Mesenchymal stem cell (in vitro differentiated cells and primary cell): Measurements from ENCODE around the gene PRKAG2.
A peak's percentile ranks its signal among the peaks of the same experiment; 100 is the strongest.

Source experiments
- DNase-seq: peaks from one replicate; pipeline ENCODE4 v3.0.0-alpha.2; 2013
- H2AFZ ChIP-seq: one replicate; pipeline ENCODE4 v1.6.1; 2013; ENCODE audit warnings: low read depth, mild to moderate bottlenecking, control low read depth, inconsistent platforms, low read length, moderate library complexity
- H2AK5ac ChIP-seq: 2 replicates; pipeline ENCODE4 v1.6.1; 2013; ENCODE audit warnings: low read length, moderate library complexity, mild to moderate bottlenecking, inconsistent platforms; ENCODE audit not compliant: severe bottlenecking
- H2BK120ac ChIP-seq: one replicate; pipeline ENCODE4 v1.6.1; 2013; ENCODE audit warnings: low read depth, mild to moderate bottlenecking, inconsistent platforms, low read length, moderate library complexity
- H2BK12ac ChIP-seq, 2 experiments: one replicate each; pipeline ENCODE4 v1.6.1; 2013; ENCODE audit warnings: inconsistent platforms in 2 of 2, low read length in 2 of 2, mild to moderate bottlenecking in 2 of 2, moderate library complexity in 2 of 2, control low read depth in 1 of 2
- H2BK15ac ChIP-seq: one replicate; pipeline ENCODE4 v1.6.1; 2013; ENCODE audit warnings: mild to moderate bottlenecking, low read depth, inconsistent platforms; ENCODE audit not compliant: poor library complexity, severe bottlenecking
- H2BK5ac ChIP-seq: 2 replicates; pipeline ENCODE4 v1.6.1; 2013; ENCODE audit warnings: low read depth, mild to moderate bottlenecking, low read length, control low read depth, inconsistent platforms; ENCODE audit not compliant: poor library complexity, severe bottlenecking
- H3K14ac ChIP-seq, 2 experiments: one replicate each; pipeline ENCODE4 v1.6.1; 2013; ENCODE audit warnings: inconsistent platforms in 2 of 2, low read length in 2 of 2, control low read depth in 1 of 2, mild to moderate bottlenecking in 1 of 2, moderate library complexity in 1 of 2
- H3K18ac ChIP-seq, 2 experiments: one replicate each; pipeline ENCODE4 v1.6.1; 2013; ENCODE audit warnings: inconsistent platforms in 2 of 2, low read length in 2 of 2, control low read depth in 1 of 2, low read depth in 1 of 2, mild to moderate bottlenecking in 1 of 2
- H3K23ac ChIP-seq, 2 experiments: one replicate each; pipeline ENCODE4 v1.6.1; 2013; ENCODE audit warnings: inconsistent platforms in 2 of 2, low read length in 2 of 2, mild to moderate bottlenecking in 2 of 2, moderate library complexity in 2 of 2, control low read depth in 1 of 2
- H3K27ac ChIP-seq: 2 replicates; pipeline ENCODE4 v1.5.1; 2013; ENCODE audit warnings: mild to moderate bottlenecking, moderate library complexity, low read length, control low read depth, inconsistent platforms; ENCODE audit not compliant: poor library complexity, severe bottlenecking
- H3K27me3 ChIP-seq, 2 experiments: 2 replicates each; pipeline versions ENCODE4 v1.6.1 to v1.7.0; 2013; ENCODE audit warnings: low read length in 2 of 2, mild to moderate bottlenecking in 2 of 2, moderate library complexity in 2 of 2, control low read depth in 1 of 2, inconsistent platforms in 1 of 2; ENCODE audit not compliant: control insufficient read depth in 1 of 2, insufficient read depth in 1 of 2
- H3K36me3 ChIP-seq, 2 experiments: 2 replicates each; pipeline versions ENCODE4 v1.6.1 to v1.7.0; 2013; ENCODE audit warnings: low read length in 2 of 2, control low read depth in 1 of 2, inconsistent platforms in 1 of 2, low read depth in 1 of 2, mild to moderate bottlenecking in 1 of 2; ENCODE audit not compliant: insufficient read depth in 2 of 2, control insufficient read depth in 1 of 2
- H3K4ac ChIP-seq, 2 experiments: one replicate each; pipeline ENCODE4 v1.6.1; 2013; ENCODE audit warnings: inconsistent platforms in 2 of 2, low read length in 2 of 2, mild to moderate bottlenecking in 2 of 2, moderate library complexity in 2 of 2, control low read depth in 1 of 2, low read depth in 1 of 2
- H3K4me1 ChIP-seq: 2 replicates; pipeline ENCODE4 v1.6.1; 2013; ENCODE audit warnings: low read depth, low read length, control low read depth; ENCODE audit not compliant: control insufficient read depth, insufficient read depth
- H3K4me2 ChIP-seq: 2 replicates; pipeline ENCODE4 v1.6.1; 2013; ENCODE audit warnings: low read length, mild to moderate bottlenecking, inconsistent platforms; ENCODE audit not compliant: poor library complexity, severe bottlenecking
- H3K4me3 ChIP-seq, 2 experiments: 2 replicates each; pipeline versions ENCODE4 v1.5.1 to v1.7.0; 2013; ENCODE audit warnings: low read length in 2 of 2, mild to moderate bottlenecking in 2 of 2, control low read depth in 1 of 2, low read depth in 1 of 2; ENCODE audit not compliant: insufficient read depth in 1 of 2
- H3K79me1 ChIP-seq: replicated peaks from 2 replicates; pipeline ENCODE4 v1.6.1; 2013; ENCODE audit warnings: mild to moderate bottlenecking, control low read depth, low read length, inconsistent platforms; ENCODE audit not compliant: poor library complexity, severe bottlenecking
- H3K9ac ChIP-seq: 2 replicates; pipeline ENCODE4 v1.7.0; 2013; ENCODE audit warnings: mild to moderate bottlenecking, low read length, moderate library complexity
- H3K9me3 ChIP-seq: 2 replicates; pipeline ENCODE4 v1.7.0; 2013; ENCODE audit warnings: mild to moderate bottlenecking, low read length; ENCODE audit not compliant: control insufficient read depth
- H4K8ac ChIP-seq: one replicate; pipeline ENCODE4 v1.6.1; 2013; ENCODE audit warnings: inconsistent platforms, mild to moderate bottlenecking, low read length, moderate library complexity
- H4K91ac ChIP-seq: one replicate; pipeline ENCODE4 v1.6.1; 2013; ENCODE audit warnings: mild to moderate bottlenecking, low read length, inconsistent platforms
- WGBS: methylation state at CpG from one replicate; pipeline ENCODE4 v1.1.7; 2013; ENCODE audit warnings: mixed read lengths; 5-methylcytosine and 5-hydroxymethylcytosine counted together

PRKAG2 gene

GRCh38 chr7:151630851-151631569 is 245.9 kb downstream of the PRKAG2 start:
- no peak overlapping the region for H4K8ac ChIP-seq

GRCh38 chr7:151630358-151630757 is 246.6 kb downstream of the PRKAG2 start:
- peaks cover 8% of the 10 kb centered on the region for H3K79me1 ChIP-seq
- H3K36me3 ChIP-seq: peaks cover 1 to 5% of the 10 kb centered on the region in 2 experiments
- H3K9ac ChIP-seq: peak overlapping the region; percentile 88
- no peak overlapping the region for H3K14ac ChIP-seq
- H3K4me1 ChIP-seq: peaks cover 17% of the 10 kb centered on the region
- no peak overlapping the region for H3K4ac ChIP-seq
- no peak overlapping the region for H2BK15ac ChIP-seq
- WGBS: 90% methylated on average over 5 of the region's 5 CpGs
- no peak overlapping the region for H3K18ac ChIP-seq
- no peaks in the 10 kb centered on the region for H3K27me3 ChIP-seq
- no peak overlapping the region for H4K91ac ChIP-seq
- H2BK12ac ChIP-seq: no peak overlapping the region
- H2AK5ac ChIP-seq: no peak overlapping the region
- H4K8ac ChIP-seq: no peak overlapping the region
- peak overlapping the region; percentile 84 for H3K4me2 ChIP-seq
- no peak overlapping the region for H2AFZ ChIP-seq
- no peak overlapping the region for H2BK120ac ChIP-seq
- no peak overlapping the region for H2BK5ac ChIP-seq
- no peaks in the 10 kb centered on the region for H3K9me3 ChIP-seq
- H3K4me3 ChIP-seq: peak overlapping the region in 1 of 2 experiments; percentile 86
- DNase-seq: no peak
- no peak overlapping the region for H3K23ac ChIP-seq
- no peak overlapping the region for H3K27ac ChIP-seq

More at GRCh38 chr7:151630851-151631569, 245.9 kb downstream of the PRKAG2 start:
- H3K4me3 ChIP-seq: peak overlapping the region; percentile 71 to 86
- H2AK5ac ChIP-seq: no peak overlapping the region
- H3K23ac ChIP-seq: no peak overlapping the region
- H2BK15ac ChIP-seq: no peak overlapping the region
- WGBS: 43% methylated on average over 11 of the region's 17 CpGs
- no peak overlapping the region for H2BK5ac ChIP-seq
- peak overlapping the region; percentile 84 for H3K4me2 ChIP-seq
- no peak overlapping the region for H3K4ac ChIP-seq
- peaks cover 0 to 5% of the 10 kb centered on the region in 2 experiments for H3K36me3 ChIP-seq
- peaks cover 8% of the 10 kb centered on the region for H3K79me1 ChIP-seq
- no peak overlapping the region for H3K14ac ChIP-seq
- peak overlapping the region; percentile 88 for H3K9ac ChIP-seq
- H2AFZ ChIP-seq: no peak overlapping the region
- peak overlapping the region in 1 of 2 experiments; percentile 86 for H3K18ac ChIP-seq
- H3K9me3 ChIP-seq: no peaks in the 10 kb centered on the region
- peaks cover 16% of the 10 kb centered on the region for H3K4me1 ChIP-seq
- H2BK12ac ChIP-seq: no peak overlapping the region
- DNase-seq: no peak
- H3K27me3 ChIP-seq: no peaks in the 10 kb centered on the region
- peak overlapping the region; percentile 51 for H3K27ac ChIP-seq
- no peak overlapping the region for H4K91ac ChIP-seq
- no peak overlapping the region for H2BK120ac ChIP-seq

- no peak overlapping the region for H2AFZ ChIP-seq
- no peak overlapping the region for H3K23ac ChIP-seq
- H2BK120ac ChIP-seq: no peak overlapping the region
- 94% methylated on average over 6 of the region's 8 CpGs for WGBS
- H3K4me1 ChIP-seq: peaks cover 20% of the 10 kb centered on the region
- no peak overlapping the region for H2AK5ac ChIP-seq
- H3K14ac ChIP-seq: no peak overlapping the region
- DNase-seq: no peak
- H3K79me1 ChIP-seq: peaks cover 12% of the 10 kb centered on the region
- no peak overlapping the region for H3K9ac ChIP-seq
- no peak overlapping the region for H3K4me3 ChIP-seq
- H3K4ac ChIP-seq: no peak overlapping the region
- no peaks in the 10 kb centered on the region for H3K9me3 ChIP-seq
- no peak overlapping the region for H3K4me2 ChIP-seq
- no peak overlapping the region for H4K8ac ChIP-seq
- peaks cover 5 to 7% of the 10 kb centered on the region in 2 experiments for H3K36me3 ChIP-seq
- H2BK12ac ChIP-seq: no peak overlapping the region
- no peaks in the 10 kb centered on the region for H3K27me3 ChIP-seq
- no peak overlapping the region for H4K91ac ChIP-seq
- H2BK15ac ChIP-seq: no peak overlapping the region
- no peak overlapping the region for H3K27ac ChIP-seq
- no peak overlapping the region for H2BK5ac ChIP-seq
- no peak overlapping the region for H3K18ac ChIP-seq
Measured at GRCh38 chr7:151629713-151630272, 247.1 kb downstream of the PRKAG2 start.

- Histone ChIP-seq H2BK15ac (peak overlapping the region; percentile 12), H2BK5ac (no peak overlapping the region), H2BK120ac (no peak overlapping the region), H2BK12ac (peak overlapping the region in 1 of 2 experiments; percentile 71), H3K4me1 (peaks cover 20% of the 10 kb centered on the region), H4K8ac (peak overlapping the region; percentile 73), H2AK5ac (peak overlapping the region; percentile 53), H3K4me3 (no peak overlapping the region), H3K14ac (peak overlapping the region in 1 of 2 experiments; percentile 81), H4K91ac (no peak overlapping the region), H3K27ac (no peak overlapping the region), H3K4ac (peak overlapping the region; percentile 13 to 42), H3K9ac (no peak overlapping the region), H3K27me3 (no peaks in the 10 kb centered on the region), H3K36me3 (peaks cover 5 to 10% of the 10 kb centered on the region in 2 experiments), H2AFZ (no peak overlapping the region), H3K18ac (peak overlapping the region; percentile 14 to 77), H3K4me2 (no peak overlapping the region), H3K9me3 (no peaks in the 10 kb centered on the region), H3K23ac (no peak overlapping the region), H3K79me1 (peaks cover 13% of the 10 kb centered on the region)
- 67% methylated on average over 17 of the region's 17 CpGs for WGBS
- DNase-seq: no peak
Measured at GRCh38 chr7:151628846-151629604, 247.9 kb downstream of the PRKAG2 start.
